Measurements from ENCODE around the gene COBL.

Gene COBL

GRCh38 chr7:51121036-51121790, 195.4 kb downstream of the COBL start:
- TF ChIP-seq CTCF (IDR thresholded peaks at IDR 0.05; ENCODE audit: low read depth, low read length, missing control alignments): no peak
- no peak for DNase-seq (ENCODE audit: extremely low read depth, low read depth)
- H3K4me3 ChIP-seq (replicated peaks; ENCODE audit: low read depth, low read length): no peak overlapping the region

- TF ChIP-seq CTCF (IDR thresholded peaks at IDR 0.05; ENCODE audit: low read depth, low read length, missing control alignments): no peak
- DNase-seq (ENCODE audit: extremely low read depth, low read depth): no peak
- no peak overlapping the region for H3K4me3 ChIP-seq (replicated peaks; ENCODE audit: low read depth, low read length)
Measured at GRCh38 chr7:51118628-51119027, 198.0 kb downstream of the COBL start.

- H3K4me3 ChIP-seq (replicated peaks; ENCODE audit: low read depth, low read length): no peak overlapping the region
- TF ChIP-seq CTCF (IDR thresholded peaks at IDR 0.05; ENCODE audit: low read depth, low read length, missing control alignments): no peak
- no peak for DNase-seq (ENCODE audit: extremely low read depth, low read depth)
Measured at GRCh38 chr7:51114501-51114900, 202.1 kb downstream of the COBL start.

- TF ChIP-seq CTCF (IDR thresholded peaks at IDR 0.05; ENCODE audit: low read depth, low read length, missing control alignments): no peak
- H3K4me3 ChIP-seq (replicated peaks; ENCODE audit: low read depth, low read length): no peak overlapping the region
- no peak for DNase-seq (ENCODE audit: extremely low read depth, low read depth)
Measured at GRCh38 chr7:51113962-51114361, 202.6 kb downstream of the COBL start.

GRCh38 chr7:51113560-51113959, 203.0 kb downstream of the COBL start:
- no peak overlapping the region for H3K4me3 ChIP-seq (replicated peaks; ENCODE audit: low read depth, low read length)
- no peak for DNase-seq (ENCODE audit: extremely low read depth, low read depth)
- no peak for TF ChIP-seq CTCF (IDR thresholded peaks at IDR 0.05; ENCODE audit: low read depth, low read length, missing control alignments)

GRCh38 chr7:51111241-51111940, 205.2 kb downstream of the COBL start:
- TF ChIP-seq CTCF (IDR thresholded peaks at IDR 0.05; ENCODE audit: low read depth, low read length, missing control alignments): no peak
- DNase-seq (ENCODE audit: extremely low read depth, low read depth): no peak
- no peak overlapping the region for H3K4me3 ChIP-seq (replicated peaks; ENCODE audit: low read depth, low read length)

All from HFF-Myc (cell line).